SK-N-SH treated with all-trans-retinoic acid at 6 μM for 48 hours (cell line): ENCODE data around the gene ASB4.

Source experiments
- ARNTL ChIP-seq: fragments of 450-650 bp; formaldehyde crosslinking; IDR thresholded peaks from 2 replicates; pipeline ENCODE4 v1.5.0; 2020; ENCODE audit warnings: low read depth, mild to moderate bottlenecking, moderate library complexity, borderline replicate concordance
- PATZ1 ChIP-seq: fragments of 250-450 bp; sonication (Bioruptor Pico); IDR thresholded peaks from 2 replicates; pipeline ENCODE4 v1.8.0; 2020; ENCODE audit warnings: mild to moderate bottlenecking, moderate library complexity, borderline replicate concordance
- RARB ChIP-seq: fragments of 250-450 bp; sonication (Bioruptor Pico); IDR thresholded peaks from 2 replicates; pipeline ENCODE4 v1.8.0; 2021; ENCODE audit warnings: mild to moderate bottlenecking, moderate library complexity
- TOX ChIP-seq: fragments of 250-450 bp; sonication (Bioruptor Pico); IDR thresholded peaks from 2 replicates; pipeline ENCODE4 v1.8.0; 2021; ENCODE audit warnings: mild to moderate bottlenecking, moderate library complexity, borderline replicate concordance
- ZNF70 ChIP-seq: fragments of 450-650 bp; formaldehyde crosslinking; IDR thresholded peaks from 2 replicates; pipeline ENCODE4 v1.5.0; 2020; ENCODE audit warnings: mild to moderate bottlenecking, moderate library complexity

DNA sequence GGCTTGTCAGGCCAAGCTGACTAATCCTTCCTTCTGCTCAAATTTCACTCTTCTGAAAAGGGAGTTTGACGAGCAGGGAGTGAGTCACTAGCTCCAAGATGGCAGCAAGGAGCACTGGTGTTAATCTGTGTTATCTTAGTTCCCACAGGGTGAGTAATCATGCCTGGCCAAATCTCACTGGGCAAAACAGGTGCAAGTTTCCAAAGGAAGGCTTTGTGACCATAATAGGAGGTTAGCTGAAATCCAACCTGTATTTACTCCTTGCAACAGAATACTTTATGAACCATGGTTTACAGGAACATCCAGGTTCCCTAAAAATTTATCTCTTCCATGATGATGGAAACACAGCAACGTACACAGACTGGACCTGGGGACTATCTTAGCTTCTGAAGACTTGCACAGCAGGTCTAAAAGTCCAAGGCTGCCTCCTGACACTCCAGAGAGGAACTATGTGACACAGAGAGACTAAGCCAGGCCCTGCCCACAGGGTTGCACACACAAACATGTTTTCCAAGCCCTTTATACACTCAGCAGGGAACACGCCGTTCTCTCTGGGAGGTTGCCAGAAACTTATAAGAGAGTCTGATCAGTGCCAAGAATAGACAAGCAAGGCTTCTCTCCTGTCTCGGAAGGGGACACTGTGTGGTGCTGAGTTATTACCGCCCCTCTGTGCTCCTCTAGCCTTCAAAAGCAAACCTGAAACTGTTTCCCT lies 64.2 kb downstream of the ASB4 start:
- no peak for TF ChIP-seq RARB (CRISPR knock-in tag)
- TF ChIP-seq TOX (CRISPR knock-in tag) = no peak; the same call in 1 of the 2 replicates
- TF ChIP-seq ARNTL (CRISPR knock-in tag) = no peak
- no peak for TF ChIP-seq ZNF70 (CRISPR knock-in tag)
- TF ChIP-seq PATZ1 = no peak
